Prostate gland (tissue), 2 donors: ENCODE data around the gene KCTD15.

ENCODE experiments used
- CTCF ChIP-seq, 4 experiments: fragments of 200-600 bp in 2 of 4; fragments of 450-650 bp in 2 of 4; sonication (generic) in 2 of 4; IDR thresholded peaks; 1 replicate in 3 of 4; 2 replicates in 1 of 4; pipeline ENCODE4 v1.5.1; 2016 to 2019; ENCODE audit warnings: antibody characterized with exemption in 4 of 4, mild to moderate bottlenecking in 2 of 4, moderate library complexity in 2 of 4
- POLR2A ChIP-seq: fragments of 450-650 bp; IDR thresholded peaks from one replicate; pipeline ENCODE4 v1.6.1; 2016; ENCODE audit warnings: antibody characterized with exemption, mild to moderate bottlenecking
- POLR2AphosphoS5 ChIP-seq: sonication (generic); formaldehyde crosslinking; IDR thresholded peaks from one replicate; pipeline ENCODE4 v1.6.1; 2017; ENCODE audit warnings: antibody characterized with exemption

GRCh38 chr19:33769208-33769607, 27.5 kb upstream of the KCTD15 start:
- TF ChIP-seq CTCF (IDR thresholded peaks at IDR 0.05) (no peak), POLR2A (no peak), POLR2AphosphoS5 (no peak)
